Loucy (cell line): ENCODE measurements around the gene BIN1.

Source experiments
- H2AFZ ChIP-seq: fragments of 200-600 bp; sonication (generic); 2 replicates; pipeline ENCODE4 v1.6.0; 2016; ENCODE audit warnings: antibody characterized with exemption, mild to moderate bottlenecking, low read length, moderate library complexity
- H3F3A ChIP-seq: fragments of 200-600 bp; 2 replicates; pipeline ENCODE4 v1.6.0; 2016; ENCODE audit warnings: antibody characterized with exemption, low read depth, mild to moderate bottlenecking
- H3K27me3 ChIP-seq: fragments of 200-600 bp; sonication (generic); 2 replicates; pipeline ENCODE4 v1.6.1; 2014; ENCODE audit warnings: low read length, mild to moderate bottlenecking; ENCODE audit not compliant: insufficient read depth, poor library complexity, severe bottlenecking
- H3K36me3 ChIP-seq: fragments of 200-600 bp; sonication (generic); 2 replicates; pipeline ENCODE4 v1.6.1; 2016; ENCODE audit warnings: low read length; ENCODE audit not compliant: insufficient read depth
- H3K4me1 ChIP-seq: fragments of 200-600 bp; sonication (generic); 2 replicates; pipeline ENCODE4 v1.5.1; 2014; ENCODE audit warnings: low read length, mild to moderate bottlenecking; ENCODE audit not compliant: insufficient read depth, poor library complexity, severe bottlenecking
- H3K4me2 ChIP-seq: fragments of 200-600 bp; sonication (generic); 2 replicates; pipeline ENCODE4 v1.6.0; 2014; ENCODE audit warnings: antibody characterized with exemption, low read length, low read depth, mild to moderate bottlenecking; ENCODE audit not compliant: poor library complexity, severe bottlenecking
- H3K4me3 ChIP-seq: fragments of 200-600 bp; sonication (generic); 2 replicates; pipeline ENCODE4 v1.5.1; 2014; ENCODE audit warnings: low read length, mild to moderate bottlenecking, mixed read lengths; ENCODE audit not compliant: poor library complexity, severe bottlenecking
- H3K79me2 ChIP-seq: fragments of 200-600 bp; sonication (generic); 2 replicates; pipeline ENCODE4 v1.6.1; 2014; ENCODE audit warnings: low read length; ENCODE audit not compliant: insufficient read depth
- H3K9ac ChIP-seq: fragments of 200-600 bp; sonication (generic); 2 replicates; pipeline ENCODE4 v1.6.0; 2014; ENCODE audit warnings: mild to moderate bottlenecking, low read depth, low read length, moderate library complexity; ENCODE audit not compliant: poor library complexity, severe bottlenecking
- H3K9me2 ChIP-seq: fragments of 200-600 bp; sonication (generic); replicated peaks from 2 replicates; pipeline ENCODE4 v1.6.1; 2016; ENCODE audit warnings: low read depth, low read length, mixed read lengths
- H3K9me3 ChIP-seq: fragments of 200-600 bp; sonication (generic); 2 replicates; pipeline ENCODE4 v1.6.1; 2014; ENCODE audit warnings: mild to moderate bottlenecking, antibody characterized with exemption, low read length, low read depth; ENCODE audit not compliant: insufficient read depth
- H4K20me1 ChIP-seq: fragments of 200-600 bp; sonication (generic); 2 replicates; pipeline ENCODE4 v1.6.0; 2014; ENCODE audit warnings: antibody characterized with exemption, low read length, mild to moderate bottlenecking; ENCODE audit not compliant: insufficient read depth, poor library complexity, severe bottlenecking
- EZH2phosphoT487 ChIP-seq: fragments of 200-600 bp; IDR thresholded peaks from 2 replicates; pipeline ENCODE4 v1.6.1; 2018; ENCODE audit warnings: antibody characterized with exemption, mild to moderate bottlenecking, moderate library complexity, borderline replicate concordance
- TF ChIP-seq, protein P1 (sequence below): fragments of 200-600 bp; sonication (generic); conservative IDR thresholded peaks from 2 replicates; pipeline ENCODE4 v1.5.1; 2014; ENCODE audit warnings: mild to moderate bottlenecking, antibody characterized with exemption, low read length

The BIN1 gene

DNA sequence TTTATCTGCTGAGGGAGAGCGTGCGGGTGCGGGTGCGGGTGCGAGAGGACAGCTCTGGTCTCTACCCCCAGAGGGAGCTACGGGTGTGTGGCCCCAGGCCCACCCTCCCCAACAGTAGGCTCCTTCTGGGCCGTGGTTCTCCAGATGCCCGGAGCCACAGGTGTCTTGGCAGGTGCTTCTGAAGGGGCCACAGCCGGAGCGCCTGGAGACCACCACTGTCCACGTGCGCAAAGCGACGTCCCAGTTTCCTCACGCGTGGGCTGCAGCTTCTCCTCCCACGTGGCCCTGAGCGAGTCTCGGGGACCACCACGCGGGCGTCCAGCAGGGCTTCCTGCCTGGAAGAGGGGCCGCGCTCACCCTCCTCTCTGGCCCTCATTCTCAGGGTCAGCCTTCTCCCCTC is 90.6 kb downstream of the BIN1 start:
- no peaks in the 10 kb centered on the region for H3K4me1 ChIP-seq
- no peak overlapping the region for H2AFZ ChIP-seq
- no peaks in the 10 kb centered on the region for H4K20me1 ChIP-seq
- H3K9me2 ChIP-seq: no peaks in the 10 kb centered on the region
- TF ChIP-seq, protein P1, sequence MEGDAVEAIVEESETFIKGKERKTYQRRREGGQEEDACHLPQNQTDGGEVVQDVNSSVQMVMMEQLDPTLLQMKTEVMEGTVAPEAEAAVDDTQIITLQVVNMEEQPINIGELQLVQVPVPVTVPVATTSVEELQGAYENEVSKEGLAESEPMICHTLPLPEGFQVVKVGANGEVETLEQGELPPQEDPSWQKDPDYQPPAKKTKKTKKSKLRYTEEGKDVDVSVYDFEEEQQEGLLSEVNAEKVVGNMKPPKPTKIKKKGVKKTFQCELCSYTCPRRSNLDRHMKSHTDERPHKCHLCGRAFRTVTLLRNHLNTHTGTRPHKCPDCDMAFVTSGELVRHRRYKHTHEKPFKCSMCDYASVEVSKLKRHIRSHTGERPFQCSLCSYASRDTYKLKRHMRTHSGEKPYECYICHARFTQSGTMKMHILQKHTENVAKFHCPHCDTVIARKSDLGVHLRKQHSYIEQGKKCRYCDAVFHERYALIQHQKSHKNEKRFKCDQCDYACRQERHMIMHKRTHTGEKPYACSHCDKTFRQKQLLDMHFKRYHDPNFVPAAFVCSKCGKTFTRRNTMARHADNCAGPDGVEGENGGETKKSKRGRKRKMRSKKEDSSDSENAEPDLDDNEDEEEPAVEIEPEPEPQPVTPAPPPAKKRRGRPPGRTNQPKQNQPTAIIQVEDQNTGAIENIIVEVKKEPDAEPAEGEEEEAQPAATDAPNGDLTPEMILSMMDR: no peak
- no peak for TF ChIP-seq EZH2phosphoT487
- H3K4me3 ChIP-seq: no peak overlapping the region
- no peaks in the 10 kb centered on the region for H3K9me3 ChIP-seq
- H3F3A ChIP-seq: no peaks in the 10 kb centered on the region
- H3K27me3 ChIP-seq: no peaks in the 10 kb centered on the region
- no peaks in the 10 kb centered on the region for H3K36me3 ChIP-seq
- no peaks in the 10 kb centered on the region for H3K79me2 ChIP-seq
- no peak overlapping the region for H3K9ac ChIP-seq
- no peak overlapping the region for H3K4me2 ChIP-seq

DNA sequence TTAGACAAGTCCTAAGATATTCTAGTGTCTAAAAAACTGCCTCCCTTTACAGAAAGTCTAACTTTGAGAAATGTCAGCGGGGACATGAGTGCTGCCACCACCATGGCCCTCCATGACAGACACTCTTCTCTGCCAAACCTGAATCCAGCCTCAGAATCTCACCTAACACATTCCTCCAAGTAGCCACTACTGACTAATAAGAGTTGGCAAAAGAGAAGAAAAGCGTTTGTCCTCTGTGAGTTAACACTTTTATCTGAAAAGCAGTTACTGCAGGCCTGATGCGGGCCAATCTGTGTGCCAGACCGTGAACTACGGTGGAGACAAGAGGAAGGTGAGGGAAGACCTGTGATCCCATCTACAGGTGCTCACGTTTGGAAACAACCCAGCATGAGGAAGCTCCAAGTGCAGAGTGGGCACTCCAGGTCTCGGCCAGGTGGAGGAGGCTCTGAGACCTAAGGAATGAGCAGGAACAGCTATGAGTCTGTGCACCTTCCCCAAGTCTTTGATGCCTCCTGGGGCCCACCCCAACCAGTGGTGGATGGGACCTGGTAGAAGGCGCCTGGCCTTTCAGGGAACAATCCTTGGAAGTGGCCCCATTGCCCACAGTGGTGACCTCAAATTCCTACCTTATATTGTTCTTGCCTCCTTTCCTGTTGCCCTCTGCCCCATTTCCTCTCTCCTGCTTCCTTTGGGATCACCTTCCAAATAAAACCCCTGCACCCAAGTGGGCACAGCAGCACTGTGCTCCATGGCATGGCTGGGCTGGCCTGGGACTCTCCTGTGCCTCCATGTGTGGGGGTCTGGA is 91.6 kb downstream of the BIN1 start:
- Histone ChIP-seq H3K4me1 (no peaks in the 10 kb centered on the region), H3K27me3 (no peaks in the 10 kb centered on the region), H3K4me3 (no peak overlapping the region), H3K9me2 (no peaks in the 10 kb centered on the region), H3K4me2 (no peak overlapping the region), H4K20me1 (no peaks in the 10 kb centered on the region), H3K36me3 (no peaks in the 10 kb centered on the region), H3K9ac (no peak overlapping the region), H3F3A (no peaks in the 10 kb centered on the region), H3K79me2 (no peaks in the 10 kb centered on the region), H2AFZ (no peak overlapping the region), H3K9me3 (no peaks in the 10 kb centered on the region)
- TF ChIP-seq EZH2phosphoT487: no peak
- TF ChIP-seq, protein P1: no peak

DNA sequence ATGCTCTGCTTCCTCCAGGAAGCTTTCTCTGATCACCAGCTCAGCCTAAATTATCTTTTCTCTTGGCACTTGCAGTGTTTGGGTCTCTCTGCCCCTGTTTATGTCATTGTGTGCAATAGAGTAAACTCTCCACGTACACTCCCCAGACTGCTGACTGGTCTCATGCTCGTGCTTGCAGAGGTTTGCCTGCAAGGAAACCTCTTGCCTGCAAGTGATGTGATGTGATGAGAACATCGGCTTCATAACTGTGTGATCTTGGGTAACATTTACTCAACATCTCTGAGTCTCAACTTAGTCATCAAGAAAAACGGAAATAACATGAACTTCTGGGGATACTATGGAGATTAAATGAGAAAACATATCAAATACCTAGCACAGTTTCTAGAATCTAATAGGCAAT is 92.3 kb downstream of the BIN1 start:
- Histone ChIP-seq H3K9me2 (no peaks in the 10 kb centered on the region), H3K4me2 (no peak overlapping the region), H3K79me2 (no peaks in the 10 kb centered on the region), H3K9me3 (no peaks in the 10 kb centered on the region), H3F3A (no peaks in the 10 kb centered on the region), H3K9ac (no peak overlapping the region), H3K36me3 (no peaks in the 10 kb centered on the region), H4K20me1 (no peaks in the 10 kb centered on the region), H3K4me3 (no peak overlapping the region), H2AFZ (no peak overlapping the region), H3K27me3 (no peaks in the 10 kb centered on the region), H3K4me1 (no peaks in the 10 kb centered on the region)
- TF ChIP-seq EZH2phosphoT487: no peak
- TF ChIP-seq, protein P1: no peak
